K562 (cell line): ENCODE measurements around the gene TMEM14C. TPM values are rescaled to one million over a fixed set of nuclear protein-coding genes. Genes with fewer than 3 reads are reported as not detected.
A peak's percentile ranks its signal among the peaks of the same experiment; 100 is the strongest.

Experiments
- ATF1 ChIP-seq, 2 experiments: fragments of 450-650 bp in 1 of 2; IDR thresholded peaks; 2 replicates each; pipeline ENCODE4 v1.6.1; 2016; ENCODE audit warnings: missing compliant biosample characterization in 1 of 2, missing genetic modification characterization in 1 of 2
- BRD9 ChIP-seq: fragments of 450-650 bp; IDR thresholded peaks from 2 replicates; pipeline ENCODE4 v1.6.1; 2018; ENCODE audit warnings: low read depth; ENCODE audit not compliant: partially characterized antibody
- DDX20 ChIP-seq: fragments of 450-650 bp; IDR thresholded peaks from 2 replicates; pipeline ENCODE4 v1.6.1; 2016; ENCODE audit warnings: missing genetic modification characterization, low read depth, mild to moderate bottlenecking, missing compliant biosample characterization, moderate library complexity
- FOXJ3 ChIP-seq: sonication (generic); formaldehyde crosslinking; IDR thresholded peaks from 2 replicates; pipeline ENCODE4 v1.4.0; 2020; ENCODE audit warnings: mild to moderate bottlenecking, missing genetic modification reagents
- IRF1 ChIP-seq: sonication (generic); formaldehyde crosslinking; IDR thresholded peaks from 2 replicates; pipeline ENCODE4 v1.8.0; 2022; ENCODE audit warnings: missing genetic modification reagents, mild to moderate bottlenecking, borderline replicate concordance
- KLF10 ChIP-seq: fragments of 250-450 bp; sonication (Bioruptor Pico); IDR thresholded peaks from 2 replicates; pipeline ENCODE4 v1.6.1; 2021; ENCODE audit warnings: matching md5 sums
- MAX ChIP-seq: sonication (generic); formaldehyde crosslinking; IDR thresholded peaks from 2 replicates; pipeline ENCODE4 v1.9.0; 2022; ENCODE audit warnings: mild to moderate bottlenecking, missing genetic modification reagents
- SMARCE1 ChIP-seq: fragments of 450-650 bp; IDR thresholded peaks from 2 replicates; pipeline ENCODE4 v1.7.1; 2016; ENCODE audit warnings: mild to moderate bottlenecking
- TARDBP ChIP-seq: fragments of 450-650 bp; IDR thresholded peaks from 2 replicates; pipeline ENCODE4 v1.6.1; 2016
- TBL1XR1 ChIP-seq, 2 experiments: IDR thresholded peaks; 2 replicates each; pipeline ENCODE4 v1.6.1; 2012; ENCODE audit warnings: improper control_type of control experiment in 2 of 2, low read length in 2 of 2, mild to moderate bottlenecking in 1 of 2
- ZHX1 ChIP-seq: fragments of 150-350 bp; conservative IDR thresholded peaks from 2 replicates; pipeline ENCODE4 v1.6.1; 2014; ENCODE audit warnings: low read length
- polyA plus RNA-seq, 8 experiments: library from polyadenylated mRNA; depleted of rRNA in 4 of 8; stranded (reverse) in 5 of 8; unstranded in 3 of 8; fragments of >200 nt; fragmentation: Nextera tagmentation in 2 of 8; fragmentation: Illumina TruSeq in 1 of 8; extraction: Ambion mirVana in 2 of 8; extraction: Trizol in 1 of 8; gene quantifications; 2 replicates each; pipeline versions ENCODE4 v1.2.1 to v1.2.3, GENCODE V29; 2011 to 2014; ENCODE audit warnings: inconsistent platforms in 1 of 8, missing spikeins in 1 of 8
- total RNA-seq, 7 experiments: library from RNA; depleted of rRNA in 6 of 7; stranded (reverse); fragments of >200 nt in 6 of 7; fragmentation: Illumina TruSeq in 2 of 7; extraction: Trizol in 2 of 7; gene quantifications; 2 replicates each; pipeline versions ENCODE4 v1.2.1 to v1.2.3, GENCODE V29; 2011 to 2021; ENCODE audit warnings: low replicate concordance in 1 of 7
- TF ChIP-seq, protein P1 (sequence below): fragments of 450-650 bp; formaldehyde crosslinking; IDR thresholded peaks from 2 replicates; pipeline ENCODE4 v1.4.0; 2020; ENCODE audit warnings: mild to moderate bottlenecking, moderate library complexity
- TF ChIP-seq, protein P2 (sequence below): fragments of 450-650 bp; IDR thresholded peaks from 2 replicates; pipeline ENCODE4 v1.6.1; 2017; ENCODE audit warnings: mild to moderate bottlenecking, moderate library complexity
- TF ChIP-seq, protein P3 (sequence below): sonication (generic); formaldehyde crosslinking; IDR thresholded peaks from 2 replicates; pipeline ENCODE4 v1.8.1; 2023; ENCODE audit warnings: mild to moderate bottlenecking, missing genetic modification reagents
- TF ChIP-seq, protein P4 (sequence below), 2 experiments: fragments of 450-650 bp; conservative IDR thresholded peaks; 2 replicates each; pipeline ENCODE4 v1.6.1; 2017; ENCODE audit warnings: mild to moderate bottlenecking in 2 of 2, moderate library complexity in 2 of 2

The TMEM14C gene
- total and polyA plus RNA-seq, 9 of the 15 experiments (the other 6 are each of a cell fraction or from before 2014, with no cell fraction given) = 151 to 496 (median 263) TPM

DNA sequence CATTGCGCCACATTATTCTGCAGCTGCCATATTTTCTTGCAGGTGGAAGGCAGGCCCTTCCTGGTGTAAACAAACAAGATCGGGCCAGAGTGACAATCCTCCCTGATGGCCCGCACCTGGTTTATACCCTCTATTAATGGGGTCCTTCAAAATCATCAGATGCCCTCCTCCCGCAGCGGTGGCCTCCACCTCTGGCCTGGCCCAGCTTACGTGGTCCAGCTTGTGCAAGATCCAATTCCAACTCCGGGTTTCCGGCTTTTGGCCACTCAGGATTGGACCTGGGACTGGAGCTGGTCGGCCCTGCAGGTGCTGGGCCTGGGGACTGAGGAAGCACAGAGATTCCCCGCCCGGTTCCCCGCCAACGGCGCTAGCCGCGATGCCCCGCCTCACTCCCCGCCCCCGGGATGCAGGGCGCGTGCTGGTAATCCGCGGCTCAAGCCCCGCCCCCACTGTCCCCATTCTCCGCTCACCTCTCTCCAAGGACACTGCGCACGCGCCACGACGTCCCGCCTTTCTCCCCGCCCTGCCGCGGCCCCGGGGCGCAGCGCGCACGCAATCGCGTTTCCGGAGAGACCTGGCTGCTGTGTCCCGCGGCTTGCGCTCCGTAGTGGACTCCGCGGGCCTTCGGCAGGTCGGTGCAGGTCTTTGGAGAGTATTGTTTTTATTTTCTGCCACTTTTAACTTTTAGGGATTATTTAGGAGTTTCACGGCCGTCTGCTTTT lies 24.5 kb downstream of the TMEM14C start, which contains the start of gene TMEM14B (continued):
- TF ChIP-seq ZHX1 (no peak), FOXJ3 (CRISPR knock-in tag) (no peak), MAX (CRISPR knock-in tag) (peak; percentile 94), BRD9 (no peak), TARDBP (no peak), KLF10 (CRISPR knock-in tag) (no peak), IRF1 (no peak), DDX20 (tag) (no peak), ATF1 (CRISPR knock-in tag; IDR thresholded peaks at IDR 0.05) (no peak), ATF1 (tag; IDR thresholded peaks at IDR 0.05) (peak; percentile 79), TBL1XR1 (IDR thresholded peaks at IDR 0.05; ENCODE audit: low read length in 2 of 2) (0 out of 4 replicates have a peak, but pooled peaks of 1 of the 2 experiments have one; percentile 43), SMARCE1 (no peak; the same call in 1 of the 2 replicates)
- TF ChIP-seq, protein P1, sequence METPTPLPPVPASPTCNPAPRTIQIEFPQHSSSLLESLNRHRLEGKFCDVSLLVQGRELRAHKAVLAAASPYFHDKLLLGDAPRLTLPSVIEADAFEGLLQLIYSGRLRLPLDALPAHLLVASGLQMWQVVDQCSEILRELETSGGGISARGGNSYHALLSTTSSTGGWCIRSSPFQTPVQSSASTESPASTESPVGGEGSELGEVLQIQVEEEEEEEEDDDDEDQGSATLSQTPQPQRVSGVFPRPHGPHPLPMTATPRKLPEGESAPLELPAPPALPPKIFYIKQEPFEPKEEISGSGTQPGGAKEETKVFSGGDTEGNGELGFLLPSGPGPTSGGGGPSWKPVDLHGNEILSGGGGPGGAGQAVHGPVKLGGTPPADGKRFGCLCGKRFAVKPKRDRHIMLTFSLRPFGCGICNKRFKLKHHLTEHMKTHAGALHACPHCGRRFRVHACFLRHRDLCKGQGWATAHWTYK (CRISPR knock-in tag) = no peak
- TF ChIP-seq, protein P2, sequence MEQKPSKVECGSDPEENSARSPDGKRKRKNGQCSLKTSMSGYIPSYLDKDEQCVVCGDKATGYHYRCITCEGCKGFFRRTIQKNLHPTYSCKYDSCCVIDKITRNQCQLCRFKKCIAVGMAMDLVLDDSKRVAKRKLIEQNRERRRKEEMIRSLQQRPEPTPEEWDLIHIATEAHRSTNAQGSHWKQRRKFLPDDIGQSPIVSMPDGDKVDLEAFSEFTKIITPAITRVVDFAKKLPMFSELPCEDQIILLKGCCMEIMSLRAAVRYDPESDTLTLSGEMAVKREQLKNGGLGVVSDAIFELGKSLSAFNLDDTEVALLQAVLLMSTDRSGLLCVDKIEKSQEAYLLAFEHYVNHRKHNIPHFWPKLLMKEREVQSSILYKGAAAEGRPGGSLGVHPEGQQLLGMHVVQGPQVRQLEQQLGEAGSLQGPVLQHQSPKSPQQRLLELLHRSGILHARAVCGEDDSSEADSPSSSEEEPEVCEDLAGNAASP = no peak
- TF ChIP-seq, protein P3, sequence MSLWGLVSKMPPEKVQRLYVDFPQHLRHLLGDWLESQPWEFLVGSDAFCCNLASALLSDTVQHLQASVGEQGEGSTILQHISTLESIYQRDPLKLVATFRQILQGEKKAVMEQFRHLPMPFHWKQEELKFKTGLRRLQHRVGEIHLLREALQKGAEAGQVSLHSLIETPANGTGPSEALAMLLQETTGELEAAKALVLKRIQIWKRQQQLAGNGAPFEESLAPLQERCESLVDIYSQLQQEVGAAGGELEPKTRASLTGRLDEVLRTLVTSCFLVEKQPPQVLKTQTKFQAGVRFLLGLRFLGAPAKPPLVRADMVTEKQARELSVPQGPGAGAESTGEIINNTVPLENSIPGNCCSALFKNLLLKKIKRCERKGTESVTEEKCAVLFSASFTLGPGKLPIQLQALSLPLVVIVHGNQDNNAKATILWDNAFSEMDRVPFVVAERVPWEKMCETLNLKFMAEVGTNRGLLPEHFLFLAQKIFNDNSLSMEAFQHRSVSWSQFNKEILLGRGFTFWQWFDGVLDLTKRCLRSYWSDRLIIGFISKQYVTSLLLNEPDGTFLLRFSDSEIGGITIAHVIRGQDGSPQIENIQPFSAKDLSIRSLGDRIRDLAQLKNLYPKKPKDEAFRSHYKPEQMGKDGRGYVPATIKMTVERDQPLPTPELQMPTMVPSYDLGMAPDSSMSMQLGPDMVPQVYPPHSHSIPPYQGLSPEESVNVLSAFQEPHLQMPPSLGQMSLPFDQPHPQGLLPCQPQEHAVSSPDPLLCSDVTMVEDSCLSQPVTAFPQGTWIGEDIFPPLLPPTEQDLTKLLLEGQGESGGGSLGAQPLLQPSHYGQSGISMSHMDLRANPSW (CRISPR knock-in tag) = 0 out of 2 replicates have a peak, but pooled peaks have one; percentile 0
- TF ChIP-seq, protein P4, sequence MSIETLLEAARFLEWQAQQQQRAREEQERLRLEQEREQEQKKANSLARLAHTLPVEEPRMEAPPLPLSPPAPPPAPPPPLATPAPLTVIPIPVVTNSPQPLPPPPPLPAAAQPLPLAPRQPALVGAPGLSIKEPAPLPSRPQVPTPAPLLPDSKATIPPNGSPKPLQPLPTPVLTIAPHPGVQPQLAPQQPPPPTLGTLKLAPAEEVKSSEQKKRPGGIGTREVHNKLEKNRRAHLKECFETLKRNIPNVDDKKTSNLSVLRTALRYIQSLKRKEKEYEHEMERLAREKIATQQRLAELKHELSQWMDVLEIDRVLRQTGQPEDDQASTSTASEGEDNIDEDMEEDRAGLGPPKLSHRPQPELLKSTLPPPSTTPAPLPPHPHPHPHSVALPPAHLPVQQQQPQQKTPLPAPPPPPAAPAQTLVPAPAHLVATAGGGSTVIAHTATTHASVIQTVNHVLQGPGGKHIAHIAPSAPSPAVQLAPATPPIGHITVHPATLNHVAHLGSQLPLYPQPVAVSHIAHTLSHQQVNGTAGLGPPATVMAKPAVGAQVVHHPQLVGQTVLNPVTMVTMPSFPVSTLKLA (conservative IDR thresholded peaks at IDR 0.05) = peak; percentile 89 to 95
